HG02759 (cell line): ENCODE results near the gene NUP42.
"Not testable (repeated sequence)": the region's sequence is repeated elsewhere in the genome, so short reads cannot be mapped to it uniquely, and the experiment has no call there.

ENCODE experiments used
- ATAC-seq: cut with Tn5 transposase; IDR thresholded peaks from one replicate; pipeline ENCODE4 v1.9.1; 2021; ENCODE audit warnings: mild to moderate bottlenecking, moderate library complexity; ENCODE audit not compliant: unreplicated experiment

Gene NUP42

DNA sequence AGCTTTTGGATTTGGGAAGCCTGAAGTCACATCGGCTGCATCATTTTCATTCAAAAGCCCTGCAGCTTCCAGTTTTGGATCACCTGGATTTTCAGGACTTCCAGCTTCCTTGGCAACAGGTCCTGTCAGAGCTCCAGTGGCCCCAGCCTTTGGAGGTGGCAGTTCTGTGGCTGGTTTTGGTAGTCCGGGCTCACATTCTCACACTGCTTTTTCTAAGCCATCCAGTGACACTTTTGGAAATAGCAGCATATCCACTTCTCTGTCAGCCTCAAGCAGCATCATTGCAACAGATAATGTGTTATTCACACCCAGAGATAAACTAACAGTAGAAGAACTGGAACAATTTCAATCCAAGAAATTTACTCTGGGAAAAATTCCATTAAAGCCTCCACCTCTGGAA is 18.5 kb downstream of the NUP42 start:
- no peak for ATAC-seq

GRCh38 chr7:23204241-23204640 is 22.4 kb downstream of the NUP42 start:
- no peak for ATAC-seq

GRCh38 chr7:23205577-23205908 is 23.7 kb downstream of the NUP42 start:
- ATAC-seq, result no peak

DNA sequence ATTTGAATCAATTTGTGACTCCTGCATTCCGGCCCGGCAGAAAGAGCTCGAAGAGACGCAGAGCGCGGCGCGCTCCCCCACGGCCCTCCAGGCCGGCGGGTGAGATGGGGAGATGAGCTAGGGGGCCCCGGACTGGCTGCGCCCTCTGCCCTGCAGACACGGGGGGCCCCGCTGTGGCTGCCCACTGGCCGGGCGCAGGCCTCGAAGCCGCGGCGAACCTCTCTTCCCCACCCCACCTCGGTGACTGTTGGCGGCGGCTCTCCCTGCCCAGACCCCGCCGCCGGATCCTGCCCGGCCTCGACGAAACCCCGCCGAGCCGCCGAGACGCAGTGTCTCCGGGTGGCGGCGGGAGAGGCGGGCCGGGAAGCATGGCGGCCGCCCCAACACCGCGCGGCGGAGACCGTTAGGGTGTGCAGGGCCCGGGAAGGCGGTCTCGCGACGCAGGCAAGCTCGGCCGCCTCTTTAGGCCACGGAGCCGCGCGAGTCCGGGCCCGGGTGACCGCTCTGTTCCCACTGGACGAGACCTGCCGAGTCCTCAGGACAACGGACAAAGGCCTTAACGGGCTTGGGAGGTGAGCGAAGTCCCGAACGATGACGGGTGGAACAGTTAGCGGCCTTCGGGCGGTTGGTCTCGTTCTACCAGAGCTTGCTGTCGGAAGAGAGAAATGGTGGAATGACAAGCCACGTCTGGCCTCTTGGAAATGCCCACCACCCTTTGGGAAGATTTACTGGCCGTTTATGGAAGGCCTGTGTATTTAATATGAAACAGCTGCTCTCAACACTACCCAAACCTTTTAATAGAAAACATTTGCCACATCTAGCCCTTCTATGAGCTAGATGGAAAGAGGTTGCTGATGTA is 24.3 kb downstream of the NUP42 start:
- ATAC-seq, result no peak

DNA sequence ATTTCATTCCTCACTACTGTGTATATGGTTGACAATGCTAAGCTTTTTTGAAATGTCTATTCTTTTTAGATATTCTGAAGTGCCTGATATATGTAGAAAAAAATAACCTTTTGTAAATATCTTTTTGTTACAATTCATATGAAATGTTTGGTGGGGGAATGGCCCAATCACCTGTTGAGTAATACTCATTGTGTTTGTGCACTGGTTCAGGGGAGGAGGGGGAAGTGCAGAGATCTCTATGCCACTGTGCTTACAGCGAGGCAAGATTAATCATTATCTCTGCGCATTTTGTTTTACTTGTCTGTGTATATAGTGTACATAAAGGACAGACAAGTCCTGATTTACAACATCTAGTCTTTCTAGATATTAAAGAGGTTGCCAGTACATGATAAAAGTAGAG is 25.2 kb downstream of the NUP42 start:
- no peak for ATAC-seq

GRCh38 chr7:23207884-23208283 is 26.0 kb downstream of the NUP42 start:
- ATAC-seq, result no peak

DNA sequence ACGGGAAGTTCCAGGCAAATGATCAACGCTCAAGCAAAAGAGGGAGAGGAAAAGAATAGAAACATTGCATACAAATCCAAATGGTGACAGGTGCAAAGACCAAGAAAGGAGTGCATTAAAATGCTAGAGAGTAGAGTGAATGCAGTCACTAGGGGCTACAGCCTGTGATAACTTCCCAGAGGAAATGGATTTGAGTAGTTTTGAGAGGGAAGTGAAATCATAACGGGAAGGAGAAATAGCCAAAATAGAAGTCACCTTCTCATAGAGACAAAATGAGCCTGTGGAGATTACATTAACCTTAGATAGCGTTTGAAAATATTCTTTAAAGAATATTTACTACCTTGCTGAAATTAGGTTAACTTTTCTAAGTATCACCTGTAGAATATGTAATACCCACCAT is 26.5 kb downstream of the NUP42 start:
- ATAC-seq, result no peak

DNA sequence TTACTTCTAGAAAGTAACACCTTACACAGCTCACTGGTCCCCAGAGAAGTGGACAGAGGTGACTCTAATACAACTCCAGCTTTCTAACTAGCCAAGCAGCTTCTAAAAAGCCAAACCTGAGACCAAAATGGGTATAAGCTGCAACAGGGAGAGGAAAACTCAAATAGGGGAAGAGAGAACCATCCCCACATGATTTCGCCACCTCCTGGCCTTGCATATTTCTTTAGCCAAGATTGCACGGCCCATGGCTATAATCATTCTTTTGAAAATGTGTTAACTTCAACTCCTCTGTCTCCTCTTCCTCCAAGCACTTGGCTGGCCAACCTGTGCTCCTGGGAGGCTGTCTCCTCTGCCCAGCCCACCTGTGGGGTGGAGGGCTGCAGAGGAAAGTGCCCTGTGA is 28.7 kb downstream of the NUP42 start:
- ATAC-seq, result no peak

DNA sequence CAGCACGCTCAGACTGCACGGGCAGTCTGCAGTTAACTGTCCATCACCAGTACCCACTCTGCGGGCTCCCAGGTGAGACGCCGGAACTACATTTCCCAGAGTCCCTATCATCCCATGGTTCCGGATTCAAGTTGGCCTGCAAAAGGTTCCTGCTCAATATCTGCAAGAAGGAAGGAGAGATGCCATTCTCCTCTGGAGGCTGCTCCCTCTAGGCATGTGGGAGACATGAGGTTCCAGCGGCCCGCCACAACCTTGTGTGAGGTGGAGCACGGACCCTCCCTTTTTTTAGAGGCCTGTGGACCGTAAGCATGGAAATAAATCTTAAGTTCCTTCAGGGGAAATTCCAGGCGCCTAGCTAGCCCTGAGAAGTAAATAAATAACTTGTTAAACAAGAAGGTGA is 29.7 kb downstream of the NUP42 start:
- ATAC-seq, result no peak

DNA sequence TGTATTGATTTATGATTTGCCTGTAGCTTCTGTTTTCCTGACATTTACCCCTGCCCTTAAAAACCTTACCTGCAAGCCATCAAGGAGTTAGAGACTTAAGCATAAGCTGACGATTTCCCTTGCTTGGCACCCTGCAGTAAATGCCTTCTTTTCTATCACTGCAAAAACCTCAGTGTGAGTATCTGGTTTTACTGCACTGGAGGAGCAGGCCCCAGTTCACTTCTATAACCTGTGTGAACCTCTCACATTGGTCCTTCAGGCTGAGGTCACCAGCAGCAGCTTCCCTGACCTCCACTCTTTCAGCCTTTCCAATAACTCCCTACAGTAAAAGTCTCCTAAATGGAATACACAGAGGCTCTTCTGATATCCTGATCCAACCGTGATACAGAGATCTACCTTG is 30.5 kb downstream of the NUP42 start:
- ATAC-seq, result no peak

GRCh38 chr7:23212841-23213240 is 31.0 kb downstream of the NUP42 start:
- ATAC-seq, result no peak

GRCh38 chr7:23213755-23214154 is 31.9 kb downstream of the NUP42 start:
- no peak for ATAC-seq

DNA sequence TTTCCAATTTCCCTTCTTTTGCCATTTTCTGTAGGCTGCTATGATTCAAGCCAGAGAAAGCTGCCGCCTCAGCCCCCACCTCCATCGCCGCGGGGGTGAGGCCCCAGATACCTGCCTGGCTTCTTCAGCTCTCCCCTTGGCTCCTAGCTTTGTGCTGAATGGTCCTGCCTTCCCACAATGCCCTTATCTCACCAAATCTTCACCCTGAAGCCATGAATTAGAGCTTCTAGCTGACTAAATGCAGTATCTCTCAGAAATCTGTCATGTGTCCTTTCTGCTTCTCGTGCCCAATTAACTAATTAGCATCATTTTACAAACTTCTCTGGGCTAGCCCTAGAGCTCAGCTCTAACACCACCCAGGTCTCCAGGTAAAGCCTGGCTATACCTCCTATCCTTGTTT is 32.6 kb downstream of the NUP42 start:
- ATAC-seq, result no peak

- ATAC-seq, result no peak
Measured at GRCh38 chr7:23214938-23215337, 33.1 kb downstream of the NUP42 start.

DNA sequence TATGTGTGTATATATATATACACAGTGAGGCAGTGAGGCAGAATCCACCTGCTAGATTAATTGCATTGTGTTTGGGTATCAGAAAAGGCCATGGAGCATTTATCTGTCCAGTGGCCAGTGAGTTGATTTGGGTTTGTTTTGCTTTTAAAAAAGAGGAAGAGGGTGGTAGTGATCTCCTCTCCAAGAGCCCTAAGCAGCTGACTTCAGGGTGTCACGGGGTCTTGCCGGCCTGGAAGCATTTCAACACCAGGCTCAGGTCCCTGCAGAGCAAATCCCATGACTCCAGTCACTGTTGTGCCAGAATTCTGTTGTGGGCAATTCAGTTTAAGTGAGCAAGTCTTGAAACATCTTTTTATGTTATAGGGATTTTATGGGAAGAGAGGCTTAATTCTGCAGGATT is 34.2 kb downstream of the NUP42 start:
- ATAC-seq, result no peak

GRCh38 chr7:23218196-23218595 is 36.3 kb downstream of the NUP42 start:
- no peak for ATAC-seq

DNA sequence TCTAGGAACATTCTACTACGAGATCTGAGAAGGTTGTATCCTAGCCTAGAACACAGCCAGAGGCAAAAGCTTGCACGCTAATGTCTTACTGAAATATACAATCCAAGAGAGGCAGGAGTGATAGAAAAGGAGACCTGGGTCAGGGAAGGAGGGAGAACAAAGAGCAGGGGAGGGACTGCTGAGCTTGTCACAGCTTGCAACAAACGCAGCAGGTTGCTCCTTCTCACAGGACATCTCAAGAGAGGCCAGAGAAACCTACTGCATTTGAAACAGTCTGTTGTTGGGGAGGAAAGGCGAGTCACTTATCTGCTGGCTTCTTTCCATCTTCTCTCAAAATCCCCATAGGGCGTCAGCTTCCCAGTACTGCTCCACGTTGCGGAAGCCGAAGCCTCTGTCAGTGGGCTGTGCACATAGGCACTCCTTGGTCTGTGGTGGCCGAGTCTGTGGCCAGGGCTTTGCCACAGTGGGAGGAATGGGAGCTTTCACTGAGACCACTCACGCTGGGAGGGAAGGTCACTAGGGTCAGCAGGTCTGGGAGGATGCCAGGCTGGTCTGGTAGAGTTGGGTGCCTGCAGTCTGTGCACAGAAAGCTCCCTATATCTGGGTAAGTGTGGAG is 39.0 kb downstream of the NUP42 start:
- no peak for ATAC-seq

DNA sequence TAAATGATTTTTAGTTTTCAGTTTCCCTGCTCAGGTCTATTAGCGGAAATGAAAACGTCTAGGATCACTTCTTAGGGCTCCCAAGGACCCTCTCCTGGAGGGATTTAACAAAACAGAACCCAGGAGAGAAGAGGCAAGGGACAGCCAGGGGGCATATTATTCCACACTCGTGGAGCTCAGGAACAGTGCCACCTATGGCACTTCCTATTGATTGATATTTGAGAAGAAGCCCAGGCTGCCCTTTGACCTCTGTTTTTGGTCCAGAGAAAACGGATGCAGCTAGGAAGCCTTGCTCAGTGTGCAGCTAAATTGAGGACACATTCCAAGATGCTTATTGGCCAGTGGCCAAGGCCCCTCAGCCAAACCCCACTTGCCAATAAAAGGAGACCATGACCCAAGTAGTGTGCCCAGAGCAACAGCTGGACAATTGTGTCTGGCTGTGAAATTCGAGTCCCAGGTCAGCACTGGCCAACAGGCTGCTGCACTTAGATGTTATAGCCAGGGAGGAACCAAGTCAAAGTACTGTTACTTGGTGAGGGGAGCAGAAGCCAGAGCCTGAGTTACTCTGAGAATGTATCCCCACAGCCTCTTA is 40.7 kb downstream of the NUP42 start:
- no peak for ATAC-seq

GRCh38 chr7:23224364-23224763 is 42.5 kb downstream of the NUP42 start:
- not testable (repeated sequence) for ATAC-seq

GRCh38 chr7:23226844-23227450 is 45.1 kb downstream of the NUP42 start:
- ATAC-seq, result no peak

- ATAC-seq, result no peak
Measured at GRCh38 chr7:23228412-23228811, 46.6 kb downstream of the NUP42 start.

- no peak for ATAC-seq
Measured at GRCh38 chr7:23230641-23231101, 48.8 kb downstream of the NUP42 start.
